Glomerular endothelial cell (primary cell): Measurements from ENCODE around the gene TMCO1. TPM values are rescaled to one million over a fixed set of nuclear protein-coding genes. Genes with fewer than 3 reads are reported as not detected.
"Not testable (repeated sequence)": the region's sequence is repeated elsewhere in the genome, so short reads cannot be mapped to it uniquely, and the experiment has no call there.

ENCODE experiments used
- DNase-seq: peaks from one replicate; pipeline ENCODE4 v3.0.0-alpha.2; 2011; ENCODE audit warnings: low read depth, low spot score; ENCODE audit errors: extremely low read depth
- total RNA-seq: library from RNA; depleted of rRNA; stranded (reverse); fragments of >200 nt; gene quantifications from 2 replicates; pipeline ENCODE4 v1.2.3, GENCODE V29; 2015

The TMCO1 gene
- total RNA-seq, 1 donor from 2014 or later = 50.1 TPM

GRCh38 chr1:165747632-165748447, 20.8 kb downstream of the TMCO1 start:
- DNase-seq = no peak

- DNase-seq = not testable (repeated sequence)
Measured at GRCh38 chr1:165744913-165745312, 23.8 kb downstream of the TMCO1 start.

GRCh38 chr1:165742194-165742593, 26.5 kb downstream of the TMCO1 start:
- DNase-seq = no peak

GRCh38 chr1:165738794-165739193, 29.9 kb downstream of the TMCO1 start:
- DNase-seq = no peak

DNA sequence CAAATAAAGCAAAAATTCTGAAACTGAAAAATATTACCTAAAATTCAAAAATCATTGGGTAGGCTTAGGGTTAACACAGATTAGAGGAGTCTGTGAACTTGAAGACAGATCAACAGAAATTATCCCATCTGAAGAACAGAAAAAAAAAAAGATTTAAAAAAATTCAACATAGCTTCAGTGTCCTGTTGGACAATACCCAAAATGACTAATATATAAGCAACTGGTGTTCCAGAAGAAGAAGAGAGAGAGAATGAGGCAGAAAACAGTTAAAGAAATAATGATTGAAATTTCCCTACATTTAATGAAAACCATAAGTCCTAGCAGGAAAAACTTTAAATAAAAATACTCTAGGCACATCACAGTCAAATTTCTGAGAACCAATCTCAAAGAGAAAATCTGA, 31.5 kb downstream of the TMCO1 start:
- DNase-seq = no peak

DNA sequence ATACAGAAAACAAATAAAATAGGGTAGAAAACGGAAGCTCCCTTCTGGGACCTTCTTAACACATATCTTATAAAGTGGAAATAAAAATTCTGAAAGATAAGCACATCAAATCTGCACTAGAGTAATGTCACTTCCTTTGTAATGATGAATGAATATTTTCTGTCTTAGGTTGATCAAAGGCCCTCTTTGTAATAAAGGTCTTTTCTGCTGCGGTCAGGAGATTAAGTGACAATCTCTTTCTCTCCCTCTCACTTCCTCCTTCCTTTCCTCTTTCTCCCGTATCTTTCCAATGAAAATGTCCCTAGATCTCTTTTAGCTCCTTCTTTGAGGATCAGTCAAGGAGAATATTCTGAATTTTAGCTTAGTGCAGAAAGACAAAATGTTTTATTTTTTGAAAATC, 33.8 kb downstream of the TMCO1 start:
- DNase-seq = no peak

DNA sequence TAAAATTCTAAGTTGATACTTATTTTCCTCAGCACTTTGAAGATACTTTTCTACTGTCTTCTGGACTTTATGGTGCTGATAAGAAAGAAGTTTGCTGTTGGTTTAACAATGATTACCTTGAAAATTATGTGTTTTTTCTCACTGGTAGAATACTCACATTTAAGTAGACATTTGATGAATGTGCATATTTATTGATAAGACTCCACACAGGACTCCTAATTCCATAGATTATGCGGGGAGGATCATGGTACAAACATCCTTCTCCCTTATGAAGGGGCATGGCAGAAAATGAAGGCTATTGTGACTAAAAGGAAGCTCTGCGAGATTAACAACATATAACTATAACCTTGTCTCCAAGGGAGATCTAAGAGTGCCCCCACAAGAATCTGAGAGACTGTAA, 41.8 kb downstream of the TMCO1 start:
- no peak for DNase-seq

- DNase-seq = no peak
Measured at GRCh38 chr1:165726169-165726568, 42.5 kb downstream of the TMCO1 start.

GRCh38 chr1:165717918-165718515, 50.7 kb downstream of the TMCO1 start:
- no peak for DNase-seq

DNA sequence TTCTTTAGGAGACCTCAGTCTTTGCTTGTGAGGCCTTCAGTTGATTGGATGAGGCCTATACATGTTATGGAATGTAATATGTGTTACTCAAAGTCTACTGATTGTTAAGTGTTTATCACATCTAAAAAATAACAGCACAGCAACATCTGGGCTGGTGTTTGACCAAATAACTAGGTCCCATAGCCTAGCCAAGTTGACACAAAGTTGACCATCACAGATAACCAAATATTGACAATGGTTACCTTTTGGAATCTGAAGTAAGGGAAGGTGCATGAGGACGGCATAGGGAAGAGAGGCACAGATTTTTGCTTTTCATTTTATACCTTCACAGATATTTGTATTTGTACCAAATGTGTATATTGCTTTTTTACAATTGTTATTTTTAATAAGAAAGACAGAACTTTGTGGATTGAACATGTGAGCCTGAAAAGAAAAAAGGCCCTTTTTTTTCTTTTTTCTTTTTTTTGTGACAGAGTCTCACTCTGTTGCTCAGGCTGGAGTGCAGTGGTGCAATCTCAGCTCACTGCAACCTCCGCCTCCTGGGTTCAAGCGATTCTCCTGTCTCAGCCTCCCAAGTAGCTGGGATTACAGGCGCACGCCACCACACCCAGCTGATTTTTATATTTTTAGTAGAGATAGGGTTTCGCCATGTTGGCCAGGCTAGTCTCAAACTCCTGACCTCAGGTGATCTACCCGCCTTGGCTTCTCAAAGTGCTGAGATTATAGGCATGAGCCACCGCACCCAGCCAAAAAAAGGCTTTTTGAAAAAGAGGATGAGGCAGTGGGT, 52.2 kb downstream of the TMCO1 start:
- not testable (repeated sequence) for DNase-seq

- DNase-seq = no peak
Measured at GRCh38 chr1:165712764-165713163, 55.9 kb downstream of the TMCO1 start.

- DNase-seq = no peak
Measured at GRCh38 chr1:165707984-165708706, 60.5 kb downstream of the TMCO1 start.

- DNase-seq = no peak
Measured at GRCh38 chr1:165703648-165704047, 65.0 kb downstream of the TMCO1 start.

DNA sequence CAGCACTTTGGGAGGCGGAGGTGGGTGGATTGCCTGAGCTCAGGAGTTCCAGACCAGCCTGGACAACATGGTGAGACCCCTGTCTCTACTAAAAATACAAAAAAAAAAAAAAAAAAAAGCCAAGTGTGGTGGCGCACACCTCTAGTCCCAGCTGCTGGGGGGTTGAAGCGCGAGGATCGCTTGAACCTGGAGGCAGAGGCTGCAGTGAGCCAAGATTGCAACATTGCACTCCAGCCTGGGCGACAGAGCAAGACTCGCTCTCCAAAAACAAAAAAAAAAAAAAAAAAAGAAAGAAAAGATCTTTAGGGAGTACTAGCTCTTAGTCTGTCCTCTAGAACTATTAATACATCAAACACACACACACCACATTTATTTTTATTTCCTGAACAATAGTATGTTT, 66.7 kb downstream of the TMCO1 start:
- not testable (repeated sequence) for DNase-seq

GRCh38 chr1:165699577-165699976, 69.1 kb downstream of the TMCO1 start:
- no peak for DNase-seq

GRCh38 chr1:165698761-165699052, 70.0 kb downstream of the TMCO1 start:
- no peak for DNase-seq

DNA sequence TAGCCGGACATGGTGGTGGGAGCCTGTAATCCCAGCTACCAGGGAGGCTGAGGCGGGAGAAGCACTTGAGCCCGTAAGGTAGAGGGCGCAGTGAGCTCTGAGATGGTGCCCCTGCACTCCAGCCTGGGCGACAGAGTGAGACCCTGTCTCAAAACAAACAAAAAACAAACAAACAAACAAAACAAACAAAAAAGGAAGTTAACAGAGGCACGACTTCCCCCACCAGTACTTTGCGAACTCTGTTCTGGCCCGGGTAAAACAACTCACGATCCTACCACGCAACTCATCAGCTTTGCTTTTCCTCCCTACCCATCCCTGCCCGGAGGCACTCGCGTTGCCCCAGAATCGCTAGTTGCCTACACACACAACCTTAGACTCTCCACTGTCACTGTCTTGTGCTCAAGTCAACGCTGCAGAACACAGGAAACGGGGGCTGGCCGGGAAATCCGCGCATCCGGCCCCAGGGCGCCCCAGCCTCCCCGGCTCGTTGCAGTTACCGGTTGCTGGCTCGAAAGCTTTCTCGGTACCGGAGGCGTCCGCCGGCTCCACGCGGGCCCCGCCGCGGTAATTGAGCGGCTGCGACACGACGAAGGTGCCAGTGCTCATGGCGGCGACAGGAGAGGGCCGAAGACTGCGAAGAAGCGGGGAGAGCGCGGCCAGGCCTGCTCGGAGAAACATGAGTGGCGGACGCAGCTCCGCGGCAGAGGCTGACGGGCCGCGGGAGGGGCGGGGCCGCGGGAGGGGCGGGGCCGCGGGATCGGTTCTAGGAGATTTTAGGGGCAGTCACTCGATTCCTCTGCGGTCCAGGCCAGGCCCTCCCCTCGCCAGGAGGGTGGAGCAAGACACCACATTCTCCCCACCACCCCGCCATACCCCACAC, 70.5 kb downstream of the TMCO1 start, which contains the start of gene ALDH9A1:
ALDH9A1 (minus strand) TSS at position 682 of the 880 bp plus-strand sequence; CDS start at position 678, 4 bp downstream.
- no peak for DNase-seq

DNA sequence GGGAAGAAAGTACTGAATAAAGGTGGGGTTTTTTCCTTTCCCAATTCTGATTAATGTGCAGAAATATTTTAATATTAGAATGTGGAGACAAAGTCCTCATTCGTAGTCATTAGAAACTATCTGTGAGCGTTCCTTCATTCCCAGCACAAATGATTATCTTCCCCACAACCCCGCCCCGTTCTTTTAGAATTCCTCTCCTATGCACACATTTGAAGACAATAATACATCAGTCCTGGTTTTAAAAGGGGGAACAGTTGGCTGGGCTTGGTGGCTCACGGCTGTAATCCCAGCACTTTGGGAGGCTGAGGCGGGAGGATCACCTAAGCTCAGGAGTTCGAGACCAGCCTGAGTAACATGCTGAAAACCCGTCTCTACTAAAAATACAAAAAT, 71.2 kb downstream of the TMCO1 start:
- DNase-seq = no peak

- no peak for DNase-seq
Measured at GRCh38 chr1:165696625-165697100, 72.0 kb downstream of the TMCO1 start.

GRCh38 chr1:165695031-165695430, 73.6 kb downstream of the TMCO1 start:
- no peak for DNase-seq
